ENCODE data around the gene TSNAXIP1. TPM values are rescaled to one million over a fixed set of nuclear protein-coding genes. Genes with fewer than 3 reads are reported as not detected.
A peak's percentile ranks its signal among the peaks of the same experiment; 100 is the strongest.

TSNAXIP1 gene
- total RNA-seq, 1 donor from 2014 or later: 2.8 TPM

DNA sequence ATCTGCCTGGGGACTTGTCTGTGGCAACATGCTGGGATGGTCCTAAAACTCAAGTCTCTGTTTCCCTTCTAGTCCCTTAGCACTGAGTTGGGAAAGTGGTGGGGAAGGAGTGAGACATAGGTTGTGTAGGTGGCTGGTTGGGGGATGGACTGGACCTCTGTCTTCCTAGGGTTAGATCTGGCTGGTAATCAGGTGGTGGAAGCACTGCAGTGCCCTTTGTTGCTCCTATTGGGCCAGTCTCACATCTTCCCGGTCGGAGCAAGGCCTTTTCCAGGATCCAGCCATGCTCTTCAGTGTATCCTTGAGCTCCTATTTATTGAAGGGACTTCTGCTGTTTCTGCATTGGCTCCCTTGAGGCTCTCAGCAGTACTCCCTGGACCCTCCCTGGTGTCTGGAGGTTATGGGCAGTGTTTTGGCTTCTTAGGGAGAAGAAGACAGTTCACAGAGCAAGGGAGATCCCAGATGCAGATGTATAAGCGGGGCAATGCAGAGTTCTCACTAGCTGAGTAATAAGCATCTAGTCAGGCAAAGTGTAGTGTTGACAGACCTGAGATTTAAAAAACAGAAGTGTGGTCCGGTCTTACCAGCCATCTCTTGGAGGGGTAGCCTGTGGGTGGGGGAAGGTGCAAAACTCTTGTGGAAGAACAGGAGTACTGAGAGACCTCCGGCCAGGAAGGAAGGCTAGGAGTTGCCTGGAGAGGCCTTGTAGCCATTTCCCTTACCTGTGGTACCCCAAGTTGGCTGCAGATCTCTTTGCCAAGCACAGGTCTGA is 38.8 kb downstream of the TSNAXIP1 start:
- Mint-ChIP-seq H3K4me1 (ENCODE audit: unreplicated experiment) (peaks cover 34% of the 10 kb centered on the region), H3K27me3 (ENCODE audit: unreplicated experiment) (peaks cover 10% of the 10 kb centered on the region), H3K9me3 (ENCODE audit: unreplicated experiment) (no peaks in the 10 kb centered on the region), H3K36me3 (ENCODE audit: low read depth, unreplicated experiment) (no peaks in the 10 kb centered on the region), H3K4me3 (ENCODE audit: unreplicated experiment) (peak overlapping the region; percentile 94), H3K27ac (ENCODE audit: unreplicated experiment) (peak overlapping the region; percentile 98)
- TF ChIP-seq, protein P1, sequence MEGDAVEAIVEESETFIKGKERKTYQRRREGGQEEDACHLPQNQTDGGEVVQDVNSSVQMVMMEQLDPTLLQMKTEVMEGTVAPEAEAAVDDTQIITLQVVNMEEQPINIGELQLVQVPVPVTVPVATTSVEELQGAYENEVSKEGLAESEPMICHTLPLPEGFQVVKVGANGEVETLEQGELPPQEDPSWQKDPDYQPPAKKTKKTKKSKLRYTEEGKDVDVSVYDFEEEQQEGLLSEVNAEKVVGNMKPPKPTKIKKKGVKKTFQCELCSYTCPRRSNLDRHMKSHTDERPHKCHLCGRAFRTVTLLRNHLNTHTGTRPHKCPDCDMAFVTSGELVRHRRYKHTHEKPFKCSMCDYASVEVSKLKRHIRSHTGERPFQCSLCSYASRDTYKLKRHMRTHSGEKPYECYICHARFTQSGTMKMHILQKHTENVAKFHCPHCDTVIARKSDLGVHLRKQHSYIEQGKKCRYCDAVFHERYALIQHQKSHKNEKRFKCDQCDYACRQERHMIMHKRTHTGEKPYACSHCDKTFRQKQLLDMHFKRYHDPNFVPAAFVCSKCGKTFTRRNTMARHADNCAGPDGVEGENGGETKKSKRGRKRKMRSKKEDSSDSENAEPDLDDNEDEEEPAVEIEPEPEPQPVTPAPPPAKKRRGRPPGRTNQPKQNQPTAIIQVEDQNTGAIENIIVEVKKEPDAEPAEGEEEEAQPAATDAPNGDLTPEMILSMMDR (IDR thresholded peaks at IDR 0.05; ENCODE audit: unreplicated experiment): no peak
- no peak for DNase-seq (ENCODE audit: low spot score)

DNA sequence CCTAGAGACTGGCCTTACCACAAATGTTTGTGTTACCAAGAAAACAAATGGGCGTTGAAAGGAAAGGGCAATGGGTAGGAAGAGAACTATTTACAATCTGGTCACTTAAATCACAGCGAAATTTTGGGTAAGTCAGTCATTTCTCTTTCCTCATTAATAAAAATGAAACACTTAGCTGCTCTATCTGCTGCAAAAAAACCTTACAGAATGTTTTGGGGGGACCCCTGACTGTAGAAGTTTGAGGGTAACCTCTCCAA is 39.3 kb downstream of the TSNAXIP1 start:
- peak overlapping the region; percentile 98 for H3K27ac Mint-ChIP-seq (ENCODE audit: unreplicated experiment)
- peak overlapping the region; percentile 94 for H3K4me3 Mint-ChIP-seq (ENCODE audit: unreplicated experiment)
- no peak for DNase-seq (ENCODE audit: low spot score)
- H3K36me3 Mint-ChIP-seq (ENCODE audit: low read depth, unreplicated experiment): no peaks in the 10 kb centered on the region
- H3K27me3 Mint-ChIP-seq (ENCODE audit: unreplicated experiment): peaks cover 10% of the 10 kb centered on the region
- no peaks in the 10 kb centered on the region for H3K9me3 Mint-ChIP-seq (ENCODE audit: unreplicated experiment)
- H3K4me1 Mint-ChIP-seq (ENCODE audit: unreplicated experiment): peaks cover 34% of the 10 kb centered on the region
- TF ChIP-seq, protein P1 (IDR thresholded peaks at IDR 0.05; ENCODE audit: unreplicated experiment): no peak

DNA sequence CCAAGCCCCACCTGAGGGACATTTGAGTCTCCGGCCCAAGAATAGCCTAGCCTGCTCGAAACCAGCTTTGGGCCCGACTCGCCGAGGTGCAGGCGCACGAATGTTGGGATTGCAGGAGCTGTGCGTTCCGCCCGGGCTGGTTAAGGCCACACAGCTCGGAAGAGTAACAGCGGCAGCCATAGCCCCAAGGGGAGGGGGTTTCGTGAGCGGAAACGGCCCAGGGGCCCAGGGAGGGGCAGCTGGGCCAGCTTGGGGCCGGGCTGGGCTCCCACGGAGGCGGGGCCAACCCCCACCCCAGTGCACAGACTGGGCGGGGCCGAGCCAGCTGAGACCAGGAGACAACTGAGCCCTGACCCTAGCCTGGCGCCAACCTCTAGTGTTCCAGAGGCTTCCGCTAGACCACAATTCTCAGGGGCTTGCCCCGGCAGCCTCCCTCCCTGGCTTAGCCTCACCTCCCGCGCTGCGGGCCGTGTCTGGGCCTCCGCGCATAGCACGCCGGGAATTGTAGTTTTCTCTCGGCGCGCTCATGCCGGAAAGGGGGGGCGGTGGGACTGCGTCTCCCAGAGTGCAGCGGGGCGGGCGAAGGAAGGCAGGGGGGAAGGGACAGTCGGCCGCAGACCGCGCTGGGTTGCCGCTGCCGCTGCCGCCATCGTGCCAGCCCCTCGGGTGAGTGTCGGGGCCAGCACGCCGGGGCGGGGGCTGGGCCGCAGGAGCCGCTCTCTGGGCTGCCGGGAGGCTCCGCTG is 39.8 kb downstream of the TSNAXIP1 start, which contains the start of gene NUTF2:
NUTF2 (plus strand) TSS at position 614 of the 744 bp plus-strand sequence. CDS start 18,198 bp downstream, outside the sequence.
- Mint-ChIP-seq H3K27me3 (ENCODE audit: unreplicated experiment) (peaks cover 8% of the 10 kb centered on the region), H3K4me1 (ENCODE audit: unreplicated experiment) (peaks cover 31% of the 10 kb centered on the region), H3K36me3 (ENCODE audit: low read depth, unreplicated experiment) (no peaks in the 10 kb centered on the region), H3K27ac (ENCODE audit: unreplicated experiment) (peak within 1 kb of the TSS; percentile 98), H3K9me3 (ENCODE audit: unreplicated experiment) (no peaks in the 10 kb centered on the region), H3K4me3 (ENCODE audit: unreplicated experiment) (peak within 1 kb of the TSS; percentile 97)
- peak; percentile 98 for DNase-seq (ENCODE audit: low spot score)
- TF ChIP-seq, protein P1 (IDR thresholded peaks at IDR 0.05; ENCODE audit: unreplicated experiment): no peak

DNA sequence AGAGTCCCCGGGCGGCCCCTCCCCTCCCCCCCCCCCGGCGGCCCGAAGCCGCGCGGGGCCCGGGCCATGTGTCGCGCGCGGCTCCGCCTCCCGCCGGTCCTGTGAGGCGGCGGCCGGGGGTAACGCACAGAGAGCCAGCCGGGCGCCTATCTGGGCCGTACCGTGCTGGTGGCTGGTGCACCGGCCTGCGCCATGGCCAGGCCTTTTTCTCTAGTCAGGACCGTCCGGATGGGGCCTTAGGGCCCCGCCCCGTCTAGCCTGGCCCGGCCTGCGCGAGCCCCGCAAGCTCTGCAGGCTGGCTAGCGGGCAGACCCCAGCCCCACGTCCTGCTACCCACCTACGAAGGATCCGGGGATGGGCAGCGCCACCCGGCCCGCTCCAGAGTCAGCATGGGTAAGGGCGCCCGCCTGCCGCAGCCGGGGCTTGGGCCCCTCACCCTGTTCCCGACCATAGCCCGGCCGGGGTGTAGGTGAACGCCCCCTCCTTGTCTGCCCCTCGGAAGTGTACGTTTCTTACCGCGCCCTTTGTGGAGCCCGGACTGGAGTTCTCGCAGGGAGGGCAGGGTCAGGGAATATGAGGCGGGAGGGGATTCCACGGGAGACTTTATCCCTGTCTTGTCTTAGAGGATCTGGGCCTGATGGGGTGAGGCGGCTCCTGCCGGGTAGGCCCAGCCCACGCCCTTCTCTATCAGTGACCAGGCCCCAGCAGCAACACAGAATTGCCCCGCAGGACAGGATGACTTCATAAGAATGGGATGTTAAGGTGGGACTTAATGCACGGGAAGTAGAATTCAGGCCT is 40.6 kb downstream of the TSNAXIP1 start, which contains the start of gene CENPT:
CENPT (minus strand) TSS at position 630 of the 798 bp plus-strand sequence. CDS start 13,834 bp downstream, outside the sequence.
- Mint-ChIP-seq H3K9me3 (ENCODE audit: unreplicated experiment) (no peaks in the 10 kb centered on the region), H3K27me3 (ENCODE audit: unreplicated experiment) (peaks cover 8% of the 10 kb centered on the region), H3K27ac (ENCODE audit: unreplicated experiment) (peak within 1 kb of the TSS; percentile 95), H3K4me1 (ENCODE audit: unreplicated experiment) (peaks cover 29% of the 10 kb centered on the region), H3K36me3 (ENCODE audit: low read depth, unreplicated experiment) (no peaks in the 10 kb centered on the region), H3K4me3 (ENCODE audit: unreplicated experiment) (peak within 1 kb of the TSS; percentile 97)
- DNase-seq (ENCODE audit: low spot score): peak; percentile 32
- TF ChIP-seq, protein P1 (IDR thresholded peaks at IDR 0.05; ENCODE audit: unreplicated experiment): no peak

Measured in endothelial cell (in vitro differentiated cells).